Kidney epithelial cell (primary cell): ENCODE results near the gene BSG. TPM values are rescaled to one million over a fixed set of nuclear protein-coding genes. Genes with fewer than 3 reads are reported as not detected.
A peak's percentile ranks its signal among the peaks of the same experiment; 100 is the strongest.

ENCODE experiments used
- DNase-seq: peaks from one replicate; pipeline ENCODE4 v3.0.0-alpha.2; 2010; ENCODE audit warnings: low read depth
- H3K27me3 ChIP-seq: 2 replicates; pipeline ENCODE4 v1.6.0; 2011; ENCODE audit warnings: low read length; ENCODE audit not compliant: control insufficient read depth, insufficient read depth
- H3K36me3 ChIP-seq: 2 replicates; pipeline ENCODE4 v1.5.1; 2011; ENCODE audit warnings: low read length; ENCODE audit not compliant: control insufficient read depth, insufficient read depth
- H3K4me3 ChIP-seq: 2 replicates; pipeline ENCODE4 v1.5.1; 2011; ENCODE audit warnings: low read depth, mild to moderate bottlenecking, control low read depth, low read length
- total RNA-seq: library from RNA; depleted of rRNA; stranded (reverse); fragments of >200 nt; gene quantifications from 2 replicates; pipeline ENCODE4 v1.2.3, GENCODE V29; 2015
- TF ChIP-seq, protein P1 (sequence below): IDR thresholded peaks from 2 replicates; pipeline ENCODE4 v1.5.1; 2011; ENCODE audit warnings: mild to moderate bottlenecking, moderate library complexity, low read length, control low read depth, inconsistent platforms; ENCODE audit not compliant: insufficient read depth, poor library complexity, severe bottlenecking

BSG gene
- total RNA-seq, 1 donor from 2014 or later: 838 TPM

DNA sequence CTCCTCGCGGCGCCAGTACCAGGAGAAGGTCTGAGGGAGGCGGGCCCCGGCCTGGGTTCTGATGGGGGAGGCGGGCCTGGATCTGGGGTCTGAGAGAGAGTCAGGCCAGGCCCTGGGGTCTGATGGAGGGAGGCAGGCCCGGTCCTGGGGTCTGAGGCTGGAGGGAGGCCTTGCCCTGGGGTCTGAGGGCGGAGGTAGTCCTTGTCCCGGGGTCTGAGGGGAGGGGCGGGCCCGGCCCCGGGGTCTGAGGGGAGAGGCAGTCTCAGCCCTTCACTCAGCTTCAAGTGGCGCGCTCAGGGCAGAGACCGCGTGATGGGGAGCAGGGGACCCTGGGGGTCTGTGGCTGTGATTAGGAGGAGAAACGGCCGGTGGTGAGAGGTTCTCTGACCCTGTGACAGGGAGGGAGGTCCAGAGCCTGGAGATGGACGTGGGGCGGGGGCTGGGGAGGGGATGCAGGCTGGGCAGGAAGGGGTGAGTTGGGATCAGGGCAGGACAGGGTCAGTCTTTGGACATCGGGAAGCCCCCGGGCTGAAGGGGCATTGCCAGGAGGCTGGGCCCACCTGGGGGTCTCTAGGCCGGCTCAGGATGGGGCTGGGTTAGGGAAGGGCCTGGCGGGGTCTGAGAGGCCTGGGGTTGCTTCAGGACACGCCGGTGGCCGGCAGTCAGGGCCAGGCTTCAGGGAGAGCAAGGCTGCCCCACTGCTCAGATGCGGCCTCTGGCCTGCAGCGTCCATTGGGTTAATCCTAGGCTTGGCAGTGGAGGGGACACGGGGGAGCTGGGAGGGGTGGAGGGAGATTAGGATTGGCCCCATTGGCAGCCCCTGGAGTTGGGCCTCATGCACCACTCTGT lies 36.0 kb downstream of the BSG start:
- no peaks in the 10 kb centered on the region for H3K36me3 ChIP-seq
- peaks cover 4% of the 10 kb centered on the region for H3K27me3 ChIP-seq
- TF ChIP-seq, protein P1, sequence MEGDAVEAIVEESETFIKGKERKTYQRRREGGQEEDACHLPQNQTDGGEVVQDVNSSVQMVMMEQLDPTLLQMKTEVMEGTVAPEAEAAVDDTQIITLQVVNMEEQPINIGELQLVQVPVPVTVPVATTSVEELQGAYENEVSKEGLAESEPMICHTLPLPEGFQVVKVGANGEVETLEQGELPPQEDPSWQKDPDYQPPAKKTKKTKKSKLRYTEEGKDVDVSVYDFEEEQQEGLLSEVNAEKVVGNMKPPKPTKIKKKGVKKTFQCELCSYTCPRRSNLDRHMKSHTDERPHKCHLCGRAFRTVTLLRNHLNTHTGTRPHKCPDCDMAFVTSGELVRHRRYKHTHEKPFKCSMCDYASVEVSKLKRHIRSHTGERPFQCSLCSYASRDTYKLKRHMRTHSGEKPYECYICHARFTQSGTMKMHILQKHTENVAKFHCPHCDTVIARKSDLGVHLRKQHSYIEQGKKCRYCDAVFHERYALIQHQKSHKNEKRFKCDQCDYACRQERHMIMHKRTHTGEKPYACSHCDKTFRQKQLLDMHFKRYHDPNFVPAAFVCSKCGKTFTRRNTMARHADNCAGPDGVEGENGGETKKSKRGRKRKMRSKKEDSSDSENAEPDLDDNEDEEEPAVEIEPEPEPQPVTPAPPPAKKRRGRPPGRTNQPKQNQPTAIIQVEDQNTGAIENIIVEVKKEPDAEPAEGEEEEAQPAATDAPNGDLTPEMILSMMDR: no peak
- DNase-seq: no peak
- H3K4me3 ChIP-seq: no peak overlapping the region

DNA sequence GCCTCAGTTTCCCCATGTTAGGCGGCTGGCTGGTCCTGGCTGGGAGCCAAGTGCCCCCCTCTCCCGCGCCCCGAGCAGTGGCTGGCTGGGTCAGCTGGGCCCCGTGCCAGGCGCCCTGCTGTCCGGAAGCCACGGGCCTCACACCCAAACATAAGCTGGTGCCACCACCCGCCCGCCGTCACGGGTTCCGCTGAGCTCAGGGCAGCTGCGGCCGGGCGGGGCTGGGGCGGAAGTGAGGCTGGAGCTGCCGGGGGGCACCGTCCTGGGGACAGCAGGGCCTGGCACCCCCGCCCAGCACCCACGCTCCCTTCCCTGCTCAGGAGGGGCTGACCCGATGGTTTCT lies 36.6 kb downstream of the BSG start:
- Histone ChIP-seq H3K36me3 (no peaks in the 10 kb centered on the region), H3K27me3 (peaks cover 4% of the 10 kb centered on the region), H3K4me3 (no peak overlapping the region)
- TF ChIP-seq, protein P1: no peak
- DNase-seq: no peak

- no peak for DNase-seq
- Histone ChIP-seq H3K27me3 (peaks cover 4% of the 10 kb centered on the region), H3K4me3 (no peak overlapping the region), H3K36me3 (peaks cover 1% of the 10 kb centered on the region)
- TF ChIP-seq, protein P1: no peak
Observed at GRCh38 chr19:610071-610800, 37.8 kb downstream of the BSG start.

DNA sequence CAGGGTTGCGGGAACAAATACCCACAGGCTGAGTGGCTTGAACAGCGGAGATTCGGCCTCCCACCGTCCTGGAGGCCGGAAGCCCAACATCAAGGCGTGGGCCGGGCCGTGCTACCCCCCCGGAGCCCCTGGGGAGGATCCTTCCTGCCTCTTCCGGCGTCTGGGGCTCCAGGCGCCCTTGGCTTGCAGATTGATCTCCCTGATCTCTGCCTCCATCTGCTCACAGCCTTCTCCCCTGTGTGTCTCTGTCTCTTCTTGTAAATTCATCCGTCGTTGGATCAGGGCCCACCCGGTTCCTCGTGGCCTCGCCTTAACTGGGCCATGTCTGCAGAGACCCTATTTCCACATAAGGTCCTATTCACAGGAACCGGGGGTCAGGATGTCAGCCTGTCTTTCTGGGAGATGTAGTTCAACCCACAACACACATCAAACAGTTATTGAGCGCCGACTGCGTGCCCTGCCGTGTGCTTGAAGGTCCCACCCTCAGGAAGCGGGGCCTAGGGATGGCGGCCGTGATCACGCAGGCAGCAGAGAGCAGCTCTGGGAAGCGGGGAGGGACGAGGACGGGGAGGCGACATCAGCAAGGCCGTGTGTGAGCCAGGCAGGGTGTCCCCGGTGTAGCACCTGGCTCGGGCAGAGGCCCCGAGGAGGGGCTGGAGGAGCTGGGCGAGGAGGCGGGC lies 38.5 kb downstream of the BSG start:
- no peak for DNase-seq
- TF ChIP-seq, protein P1: no peak

GRCh38 chr19:611481-611868 lies 39.1 kb downstream of the BSG start:
- Histone ChIP-seq H3K27me3 (peaks cover 4% of the 10 kb centered on the region), H3K36me3 (peaks cover 1% of the 10 kb centered on the region), H3K4me3 (no peak overlapping the region)
- DNase-seq: peak; percentile 76
- TF ChIP-seq, protein P1: no peak

More for the DNA sequence above, 38.5 kb downstream of the BSG start:
- Histone ChIP-seq H3K27me3 (peaks cover 4% of the 10 kb centered on the region), H3K36me3 (peaks cover 1% of the 10 kb centered on the region), H3K4me3 (no peak overlapping the region)
